ENCODE data around the gene NHLH2.

The NHLH2 gene

DNA sequence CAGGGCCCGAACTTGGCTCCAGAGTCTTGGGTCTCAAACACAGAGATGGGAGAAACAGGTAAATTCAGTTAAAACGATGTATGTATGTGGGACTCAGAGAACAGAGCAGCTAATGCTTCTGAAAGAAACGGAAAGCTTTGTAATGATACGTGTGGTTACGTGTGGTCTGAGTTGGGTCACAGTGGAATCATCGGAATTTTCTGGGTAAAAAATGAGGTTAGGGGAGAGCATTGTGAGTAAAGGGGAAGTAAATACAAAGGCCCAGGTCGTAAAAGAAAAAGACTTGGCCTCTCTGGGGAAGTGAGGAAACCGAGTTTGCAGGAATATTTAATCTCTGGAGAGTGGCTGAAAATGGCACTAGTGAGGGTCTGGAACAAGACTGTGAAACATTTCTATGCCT lies 8.3 kb downstream of the NHLH2 start:
- no peaks in the 10 kb centered on the region for H4K20me1 ChIP-seq (ENCODE audit: insufficient read depth)
- TF ChIP-seq, protein P1, sequence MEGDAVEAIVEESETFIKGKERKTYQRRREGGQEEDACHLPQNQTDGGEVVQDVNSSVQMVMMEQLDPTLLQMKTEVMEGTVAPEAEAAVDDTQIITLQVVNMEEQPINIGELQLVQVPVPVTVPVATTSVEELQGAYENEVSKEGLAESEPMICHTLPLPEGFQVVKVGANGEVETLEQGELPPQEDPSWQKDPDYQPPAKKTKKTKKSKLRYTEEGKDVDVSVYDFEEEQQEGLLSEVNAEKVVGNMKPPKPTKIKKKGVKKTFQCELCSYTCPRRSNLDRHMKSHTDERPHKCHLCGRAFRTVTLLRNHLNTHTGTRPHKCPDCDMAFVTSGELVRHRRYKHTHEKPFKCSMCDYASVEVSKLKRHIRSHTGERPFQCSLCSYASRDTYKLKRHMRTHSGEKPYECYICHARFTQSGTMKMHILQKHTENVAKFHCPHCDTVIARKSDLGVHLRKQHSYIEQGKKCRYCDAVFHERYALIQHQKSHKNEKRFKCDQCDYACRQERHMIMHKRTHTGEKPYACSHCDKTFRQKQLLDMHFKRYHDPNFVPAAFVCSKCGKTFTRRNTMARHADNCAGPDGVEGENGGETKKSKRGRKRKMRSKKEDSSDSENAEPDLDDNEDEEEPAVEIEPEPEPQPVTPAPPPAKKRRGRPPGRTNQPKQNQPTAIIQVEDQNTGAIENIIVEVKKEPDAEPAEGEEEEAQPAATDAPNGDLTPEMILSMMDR (conservative IDR thresholded peaks at IDR 0.05; ENCODE audit: low read depth, low read length), result no peak
- H2AFZ ChIP-seq (ENCODE audit: low read depth), result no peak overlapping the region
- H3K27ac ChIP-seq, result no peak overlapping the region
- H3K4me3 ChIP-seq (IDR thresholded peaks at IDR 0.05; ENCODE audit: insufficient read depth, low read depth, low read length), result no peak overlapping the region
- no peaks in the 10 kb centered on the region for H3K4me1 ChIP-seq (ENCODE audit: low read depth, poor library complexity, severe bottlenecking)
- no peaks in the 10 kb centered on the region for H3K27me3 ChIP-seq (ENCODE audit: insufficient read depth, low read depth)
- no peaks in the 10 kb centered on the region for H3K36me3 ChIP-seq (ENCODE audit: insufficient read depth)
- H3K9ac ChIP-seq, result no peak overlapping the region
- no peak overlapping the region for H3K4me2 ChIP-seq
- no peaks in the 10 kb centered on the region for H3K79me2 ChIP-seq (ENCODE audit: insufficient read depth, low read depth)

DNA sequence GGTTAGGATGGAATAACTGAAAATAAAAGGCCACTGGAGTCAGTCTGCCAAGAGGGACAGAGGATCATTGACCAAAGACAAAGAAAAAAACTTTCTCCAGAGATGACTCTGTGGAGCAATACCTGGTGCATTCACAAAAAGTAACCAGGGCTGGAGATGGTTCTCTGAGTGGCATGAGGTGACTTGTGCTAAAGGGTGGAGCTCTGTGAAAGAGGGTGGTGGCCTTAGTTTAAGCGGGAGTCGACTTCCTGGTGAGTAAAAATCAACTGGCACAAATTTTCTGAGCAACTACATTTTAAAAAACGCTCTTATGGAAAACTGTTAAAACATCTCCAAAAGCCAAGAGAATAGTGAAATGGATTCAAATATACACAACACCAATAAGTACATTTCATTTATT lies 10.0 kb downstream of the NHLH2 start:
- no peak overlapping the region for H3K4me2 ChIP-seq
- no peaks in the 10 kb centered on the region for H3K79me2 ChIP-seq (ENCODE audit: insufficient read depth, low read depth)
- no peak overlapping the region for H3K4me3 ChIP-seq (IDR thresholded peaks at IDR 0.05; ENCODE audit: insufficient read depth, low read depth, low read length)
- H2AFZ ChIP-seq (ENCODE audit: low read depth), result no peak overlapping the region
- H4K20me1 ChIP-seq (ENCODE audit: insufficient read depth), result no peaks in the 10 kb centered on the region
- H3K4me1 ChIP-seq (ENCODE audit: low read depth, poor library complexity, severe bottlenecking), result no peaks in the 10 kb centered on the region
- H3K9ac ChIP-seq, result no peak overlapping the region
- H3K27me3 ChIP-seq (ENCODE audit: insufficient read depth, low read depth), result no peaks in the 10 kb centered on the region
- H3K36me3 ChIP-seq (ENCODE audit: insufficient read depth), result no peaks in the 10 kb centered on the region
- TF ChIP-seq, protein P1 (conservative IDR thresholded peaks at IDR 0.05; ENCODE audit: low read depth, low read length), result no peak
- no peak overlapping the region for H3K27ac ChIP-seq

DNA sequence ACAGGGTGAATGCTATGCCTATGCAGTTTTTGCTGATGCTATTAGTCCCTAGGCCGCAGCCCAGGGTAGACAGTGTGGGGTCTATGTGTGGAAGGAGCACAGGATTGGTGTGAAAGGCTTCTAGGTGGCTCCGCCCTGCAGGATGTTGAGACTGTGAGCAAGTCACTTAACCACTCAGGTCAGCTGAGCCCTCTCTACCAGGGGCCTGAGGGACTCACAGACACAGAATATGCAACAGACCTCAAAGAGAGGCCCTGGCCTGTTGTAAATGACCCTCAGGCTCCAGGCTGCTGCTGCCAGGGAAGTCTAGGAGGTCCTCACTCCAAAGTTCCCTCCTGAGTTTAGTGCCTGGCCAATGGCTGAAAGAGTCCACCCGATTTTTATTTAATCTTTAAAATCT lies 11.0 kb downstream of the NHLH2 start:
- no peak overlapping the region for H3K27ac ChIP-seq
- H3K36me3 ChIP-seq (ENCODE audit: insufficient read depth), result no peaks in the 10 kb centered on the region
- no peak overlapping the region for H3K4me2 ChIP-seq
- H3K79me2 ChIP-seq (ENCODE audit: insufficient read depth, low read depth), result no peaks in the 10 kb centered on the region
- H3K27me3 ChIP-seq (ENCODE audit: insufficient read depth, low read depth), result no peaks in the 10 kb centered on the region
- H3K4me1 ChIP-seq (ENCODE audit: low read depth, poor library complexity, severe bottlenecking), result no peaks in the 10 kb centered on the region
- TF ChIP-seq, protein P1 (conservative IDR thresholded peaks at IDR 0.05; ENCODE audit: low read depth, low read length), result no peak
- H4K20me1 ChIP-seq (ENCODE audit: insufficient read depth), result no peaks in the 10 kb centered on the region
- no peak overlapping the region for H3K4me3 ChIP-seq (IDR thresholded peaks at IDR 0.05; ENCODE audit: insufficient read depth, low read depth, low read length)
- H2AFZ ChIP-seq (ENCODE audit: low read depth), result no peak overlapping the region
- H3K9ac ChIP-seq, result no peak overlapping the region

DNA sequence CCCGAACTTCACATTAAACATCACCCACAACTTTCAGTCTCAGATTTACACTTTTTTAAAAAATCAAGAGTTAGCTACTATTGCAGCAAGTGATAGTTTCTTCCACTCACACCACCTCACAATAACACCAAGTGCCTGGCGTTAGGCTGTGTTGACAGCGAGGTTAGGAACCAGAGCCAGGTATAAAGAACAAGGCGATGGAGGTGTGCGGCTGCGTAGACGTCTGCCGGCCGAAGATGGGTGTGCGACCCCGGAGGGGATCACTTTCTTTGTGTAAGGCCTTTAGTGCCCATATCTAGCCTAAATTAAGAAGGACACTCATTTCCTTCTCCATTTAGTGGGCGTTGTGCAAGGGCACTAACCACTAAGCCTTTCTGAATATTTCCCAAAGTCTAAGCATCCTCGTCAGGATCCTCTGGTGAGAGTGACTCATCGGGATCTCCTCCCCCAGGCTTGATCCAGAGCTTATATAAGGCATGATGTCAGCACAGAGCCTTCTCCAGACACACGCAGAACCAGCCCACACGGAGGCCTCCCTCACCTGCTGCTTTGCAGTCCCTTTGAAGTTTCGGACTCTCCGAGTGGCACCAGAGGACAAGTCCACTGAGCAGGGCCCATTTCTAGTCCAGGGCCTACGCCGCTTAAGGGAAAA lies 11.8 kb downstream of the NHLH2 start:
- no peak overlapping the region for H3K4me3 ChIP-seq (IDR thresholded peaks at IDR 0.05; ENCODE audit: insufficient read depth, low read depth, low read length)
- no peaks in the 10 kb centered on the region for H4K20me1 ChIP-seq (ENCODE audit: insufficient read depth)
- H3K4me1 ChIP-seq (ENCODE audit: low read depth, poor library complexity, severe bottlenecking), result no peaks in the 10 kb centered on the region
- H3K9ac ChIP-seq, result no peak overlapping the region
- no peak overlapping the region for H2AFZ ChIP-seq (ENCODE audit: low read depth)
- TF ChIP-seq, protein P1 (conservative IDR thresholded peaks at IDR 0.05; ENCODE audit: low read depth, low read length), result no peak
- H3K27ac ChIP-seq, result no peak overlapping the region
- no peaks in the 10 kb centered on the region for H3K36me3 ChIP-seq (ENCODE audit: insufficient read depth)
- no peaks in the 10 kb centered on the region for H3K27me3 ChIP-seq (ENCODE audit: insufficient read depth, low read depth)
- H3K4me2 ChIP-seq, result no peak overlapping the region
- no peaks in the 10 kb centered on the region for H3K79me2 ChIP-seq (ENCODE audit: insufficient read depth, low read depth)

Data from KMS-11 (cell line).